Neutrophil (primary cell): ENCODE measurements around the gene CRB1.

Experiments
- H3K27ac ChIP-seq: fragments of 200-600 bp; sonication (generic); 2 replicates; pipeline ENCODE4 v1.5.1; 2016; ENCODE audit warnings: mild to moderate bottlenecking, moderate library complexity
- H3K27me3 ChIP-seq: fragments of 200-600 bp; sonication (generic); 2 replicates; pipeline ENCODE4 v1.6.0; 2016; ENCODE audit warnings: mild to moderate bottlenecking
- H3K36me3 ChIP-seq: fragments of 200-600 bp; sonication (generic); 2 replicates; pipeline ENCODE4 v1.5.1; 2017
- H3K4me1 ChIP-seq, 2 experiments: fragments of 200-600 bp in 1 of 2; sonication (generic) in 1 of 2; 1 replicate in 1 of 2; 2 replicates in 1 of 2; pipeline versions ENCODE4 v1.5.1 to v1.6.1; 2013 to 2016; ENCODE audit warnings: low read depth in 1 of 2, low read length in 1 of 2, mild to moderate bottlenecking in 1 of 2, moderate library complexity in 1 of 2; ENCODE audit not compliant: control insufficient read depth in 1 of 2, insufficient read depth in 1 of 2
- H3K4me3 ChIP-seq, 2 experiments: fragments of 200-600 bp in 1 of 2; sonication (generic) in 1 of 2; 1 replicate in 1 of 2; 2 replicates in 1 of 2; pipeline ENCODE4 v1.5.1; 2013 to 2016; ENCODE audit warnings: low read depth in 1 of 2, low read length in 1 of 2, mild to moderate bottlenecking in 1 of 2, moderate library complexity in 1 of 2
- H3K9me3 ChIP-seq: fragments of 200-600 bp; sonication (generic); 2 replicates; pipeline ENCODE4 v1.5.1; 2016
- TF ChIP-seq, protein P1 (sequence below): fragments of 200-600 bp; sonication (generic); IDR thresholded peaks from 2 replicates; pipeline ENCODE4 v1.5.1; 2016; ENCODE audit warnings: antibody characterized with exemption

CRB1 gene

GRCh38 chr1:197435224-197435623 lies 167.2 kb downstream of the CRB1 start:
- TF ChIP-seq, protein P1, sequence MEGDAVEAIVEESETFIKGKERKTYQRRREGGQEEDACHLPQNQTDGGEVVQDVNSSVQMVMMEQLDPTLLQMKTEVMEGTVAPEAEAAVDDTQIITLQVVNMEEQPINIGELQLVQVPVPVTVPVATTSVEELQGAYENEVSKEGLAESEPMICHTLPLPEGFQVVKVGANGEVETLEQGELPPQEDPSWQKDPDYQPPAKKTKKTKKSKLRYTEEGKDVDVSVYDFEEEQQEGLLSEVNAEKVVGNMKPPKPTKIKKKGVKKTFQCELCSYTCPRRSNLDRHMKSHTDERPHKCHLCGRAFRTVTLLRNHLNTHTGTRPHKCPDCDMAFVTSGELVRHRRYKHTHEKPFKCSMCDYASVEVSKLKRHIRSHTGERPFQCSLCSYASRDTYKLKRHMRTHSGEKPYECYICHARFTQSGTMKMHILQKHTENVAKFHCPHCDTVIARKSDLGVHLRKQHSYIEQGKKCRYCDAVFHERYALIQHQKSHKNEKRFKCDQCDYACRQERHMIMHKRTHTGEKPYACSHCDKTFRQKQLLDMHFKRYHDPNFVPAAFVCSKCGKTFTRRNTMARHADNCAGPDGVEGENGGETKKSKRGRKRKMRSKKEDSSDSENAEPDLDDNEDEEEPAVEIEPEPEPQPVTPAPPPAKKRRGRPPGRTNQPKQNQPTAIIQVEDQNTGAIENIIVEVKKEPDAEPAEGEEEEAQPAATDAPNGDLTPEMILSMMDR, result no peak
- Histone ChIP-seq H3K27ac (no peak overlapping the region), H3K4me3 (no peak overlapping the region)

GRCh38 chr1:197437601-197438000 lies 169.5 kb downstream of the CRB1 start:
- Histone ChIP-seq H3K27me3 (no peaks in the 10 kb centered on the region), H3K36me3 (no peaks in the 10 kb centered on the region), H3K4me3 (no peak overlapping the region), H3K4me1 (no peaks in the 10 kb centered on the region), H3K9me3 (no peaks in the 10 kb centered on the region), H3K27ac (no peak overlapping the region)
- TF ChIP-seq, protein P1, result no peak

More at GRCh38 chr1:197435224-197435623, 167.2 kb downstream of the CRB1 start:
- Histone ChIP-seq H3K36me3 (no peaks in the 10 kb centered on the region), H3K9me3 (no peaks in the 10 kb centered on the region), H3K4me1 (no peaks in the 10 kb centered on the region), H3K27me3 (no peaks in the 10 kb centered on the region)

- no peaks in the 10 kb centered on the region for H3K4me1 ChIP-seq
- H3K9me3 ChIP-seq, result no peaks in the 10 kb centered on the region
- TF ChIP-seq, protein P1, result no peak
- no peaks in the 10 kb centered on the region for H3K27me3 ChIP-seq
- H3K27ac ChIP-seq, result no peak overlapping the region
- H3K4me3 ChIP-seq, result no peak overlapping the region
- no peaks in the 10 kb centered on the region for H3K36me3 ChIP-seq
These were observed 170.1 kb downstream of the CRB1 start for GRCh38 chr1:197438010-197438790.

DNA sequence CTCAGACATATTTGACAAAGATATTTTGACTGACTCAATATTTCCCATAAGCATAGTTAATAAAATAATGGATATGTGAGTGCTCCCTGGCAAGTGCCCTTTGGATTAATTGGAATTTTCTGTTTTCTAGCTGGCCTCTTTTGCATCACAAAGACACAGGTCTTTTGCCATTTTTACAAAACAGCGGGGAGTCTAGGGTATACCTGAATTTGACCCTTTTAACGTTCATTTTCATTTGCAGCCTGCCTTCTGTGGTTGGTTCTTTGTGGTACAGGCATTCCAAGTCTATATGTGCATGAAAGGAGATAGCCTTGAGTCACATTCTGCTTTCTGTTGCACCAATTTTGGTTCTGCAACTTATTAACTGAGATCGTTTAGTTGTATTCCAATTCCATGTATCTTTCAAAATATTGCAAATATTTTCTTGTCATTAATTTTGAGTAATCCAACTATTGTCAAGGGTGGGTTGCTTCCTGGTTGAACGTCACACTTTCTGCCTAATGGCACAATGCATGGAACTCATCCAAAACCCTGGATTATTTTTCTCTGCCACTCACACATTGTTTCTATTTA lies 171.7 kb downstream of the CRB1 start:
- no peaks in the 10 kb centered on the region for H3K36me3 ChIP-seq
- H3K27me3 ChIP-seq, result no peaks in the 10 kb centered on the region
- no peak overlapping the region for H3K4me3 ChIP-seq
- H3K9me3 ChIP-seq, result no peaks in the 10 kb centered on the region
- TF ChIP-seq, protein P1, result no peak
- no peaks in the 10 kb centered on the region for H3K4me1 ChIP-seq
- H3K27ac ChIP-seq, result no peak overlapping the region

- Histone ChIP-seq H3K9me3 (no peaks in the 10 kb centered on the region), H3K4me1 (no peaks in the 10 kb centered on the region), H3K27me3 (no peaks in the 10 kb centered on the region), H3K4me3 (no peak overlapping the region), H3K36me3 (no peaks in the 10 kb centered on the region), H3K27ac (no peak overlapping the region)
- TF ChIP-seq, protein P1, result no peak
These were observed 172.7 kb downstream of the CRB1 start for GRCh38 chr1:197440715-197441114.
